Bronchial epithelial cell (primary cell): ENCODE results near the gene LRRFIP2. TPM values are rescaled to one million over a fixed set of nuclear protein-coding genes. Genes with fewer than 3 reads are reported as not detected.

ENCODE experiments used
- DNase-seq: peaks from one replicate; pipeline ENCODE4 v3.0.0-alpha.2; 2010; ENCODE audit warnings: low read depth
- FAIRE-seq: peaks from 2 replicates; lab custom pipeline; 2011; peaks lifted over from hg19 to GRCh38; lab: Jason Lieb, UNC
- H3K27me3 ChIP-seq: 2 replicates; pipeline ENCODE4 v1.5.1; 2011; ENCODE audit warnings: low read length; ENCODE audit not compliant: control insufficient read depth, insufficient read depth
- H3K36me3 ChIP-seq: 2 replicates; pipeline ENCODE4 v1.5.1; 2011; ENCODE audit warnings: low read length; ENCODE audit not compliant: control insufficient read depth, insufficient read depth
- H3K4me3 ChIP-seq: 2 replicates; pipeline ENCODE4 v1.5.1; 2011; ENCODE audit warnings: mild to moderate bottlenecking, low read depth, low read length, control low read depth
- total RNA-seq: library from RNA; depleted of rRNA; stranded (reverse); fragments of >200 nt; gene quantifications from 2 replicates; pipeline ENCODE4 v1.2.1, GENCODE V29; 2014
- TF ChIP-seq, protein P1 (sequence below): IDR thresholded peaks from 2 replicates; pipeline ENCODE4 v1.5.1; 2011; ENCODE audit warnings: mild to moderate bottlenecking, moderate library complexity, low read length, control low read depth, inconsistent platforms; ENCODE audit not compliant: insufficient read depth, severe bottlenecking

Gene LRRFIP2
- total RNA-seq, 1 donor from 2014 or later: 67.7 TPM

DNA sequence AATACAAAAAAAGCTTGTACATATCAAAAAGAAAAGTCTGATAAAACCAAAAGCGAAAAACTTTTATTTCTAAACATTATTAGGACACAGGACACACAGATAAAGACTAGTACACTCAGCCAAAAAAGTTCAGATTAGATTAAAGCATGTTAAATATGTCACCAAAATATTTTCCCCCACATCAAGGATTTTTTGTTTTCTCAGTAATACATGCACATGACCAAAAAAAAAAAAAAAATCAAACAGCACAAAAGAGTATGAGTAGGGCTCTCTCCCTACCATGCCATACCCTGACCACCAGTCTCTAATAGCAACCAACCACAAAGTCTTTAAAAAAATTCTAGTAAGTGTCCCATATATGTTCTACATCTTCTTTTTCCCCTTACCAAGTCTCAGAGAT lies 77.4 kb downstream of the LRRFIP2 start:
- no peak overlapping the region for H3K4me3 ChIP-seq
- TF ChIP-seq, protein P1, sequence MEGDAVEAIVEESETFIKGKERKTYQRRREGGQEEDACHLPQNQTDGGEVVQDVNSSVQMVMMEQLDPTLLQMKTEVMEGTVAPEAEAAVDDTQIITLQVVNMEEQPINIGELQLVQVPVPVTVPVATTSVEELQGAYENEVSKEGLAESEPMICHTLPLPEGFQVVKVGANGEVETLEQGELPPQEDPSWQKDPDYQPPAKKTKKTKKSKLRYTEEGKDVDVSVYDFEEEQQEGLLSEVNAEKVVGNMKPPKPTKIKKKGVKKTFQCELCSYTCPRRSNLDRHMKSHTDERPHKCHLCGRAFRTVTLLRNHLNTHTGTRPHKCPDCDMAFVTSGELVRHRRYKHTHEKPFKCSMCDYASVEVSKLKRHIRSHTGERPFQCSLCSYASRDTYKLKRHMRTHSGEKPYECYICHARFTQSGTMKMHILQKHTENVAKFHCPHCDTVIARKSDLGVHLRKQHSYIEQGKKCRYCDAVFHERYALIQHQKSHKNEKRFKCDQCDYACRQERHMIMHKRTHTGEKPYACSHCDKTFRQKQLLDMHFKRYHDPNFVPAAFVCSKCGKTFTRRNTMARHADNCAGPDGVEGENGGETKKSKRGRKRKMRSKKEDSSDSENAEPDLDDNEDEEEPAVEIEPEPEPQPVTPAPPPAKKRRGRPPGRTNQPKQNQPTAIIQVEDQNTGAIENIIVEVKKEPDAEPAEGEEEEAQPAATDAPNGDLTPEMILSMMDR: no peak
- peaks cover 3% of the 10 kb centered on the region for H3K36me3 ChIP-seq
- FAIRE-seq (no peak), DNase-seq (no peak)
- no peaks in the 10 kb centered on the region for H3K27me3 ChIP-seq

- Histone ChIP-seq H3K27me3 (no peaks in the 10 kb centered on the region), H3K36me3 (peaks cover 4% of the 10 kb centered on the region), H3K4me3 (no peak overlapping the region)
- DNase-seq (peak; percentile 12), FAIRE-seq (no peak)
- TF ChIP-seq, protein P1: no peak
These were observed 78.1 kb downstream of the LRRFIP2 start for GRCh38 chr3:37096288-37096687.

DNA sequence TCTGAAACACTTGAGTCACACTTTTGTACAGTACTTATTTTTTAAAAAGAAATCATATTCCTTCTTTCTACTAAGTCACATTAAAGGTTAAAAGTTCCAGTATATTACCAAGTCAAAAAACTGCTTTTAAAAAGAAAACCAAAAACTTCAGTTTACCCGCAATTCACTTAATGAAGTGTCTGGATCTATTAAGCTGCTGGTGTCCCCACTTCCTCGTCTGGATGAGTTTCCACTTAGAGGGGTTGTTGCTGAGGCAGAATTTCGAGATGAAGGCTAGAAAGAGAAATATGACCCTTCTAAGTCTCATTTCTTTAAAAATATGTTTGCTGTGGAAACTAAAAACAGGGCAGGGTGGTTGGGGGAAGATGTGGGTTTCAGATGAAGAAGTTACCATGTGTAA lies 79.7 kb downstream of the LRRFIP2 start:
- peaks cover 5% of the 10 kb centered on the region for H3K36me3 ChIP-seq
- H3K4me3 ChIP-seq: no peak overlapping the region
- FAIRE-seq: no peak

GRCh38 chr3:37093481-37093880 lies 80.9 kb downstream of the LRRFIP2 start:
- DNase-seq: no peak

More for the DNA sequence above, 79.7 kb downstream of the LRRFIP2 start:
- no peaks in the 10 kb centered on the region for H3K27me3 ChIP-seq
- TF ChIP-seq, protein P1: no peak
- no peak for DNase-seq

DNA sequence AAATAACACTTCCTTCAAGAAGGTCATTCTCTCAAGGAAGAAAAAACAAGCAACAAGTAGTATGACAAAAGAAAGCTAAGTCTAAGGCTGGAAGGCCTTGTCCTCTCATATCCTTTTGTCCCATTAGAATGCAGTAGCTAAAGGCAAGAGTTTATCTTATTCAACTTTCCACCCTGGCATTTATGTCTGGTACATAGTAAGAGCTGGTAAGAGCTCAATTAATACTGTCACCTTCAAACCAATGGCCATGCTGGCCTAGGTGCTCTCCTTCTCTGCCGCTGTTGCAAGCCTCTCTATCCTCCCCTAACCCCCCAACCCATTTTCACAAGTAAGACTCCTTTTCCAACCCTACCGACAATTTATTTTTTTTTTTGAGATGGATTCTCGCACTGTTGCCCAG lies 81.9 kb downstream of the LRRFIP2 start:
- FAIRE-seq (no peak), DNase-seq (no peak)
- TF ChIP-seq, protein P1: no peak
- no peak overlapping the region for H3K4me3 ChIP-seq
- no peaks in the 10 kb centered on the region for H3K27me3 ChIP-seq
- H3K36me3 ChIP-seq: peaks cover 8% of the 10 kb centered on the region

More at GRCh38 chr3:37093481-37093880, 80.9 kb downstream of the LRRFIP2 start:
- Histone ChIP-seq H3K27me3 (no peaks in the 10 kb centered on the region), H3K4me3 (no peak overlapping the region), H3K36me3 (peaks cover 6% of the 10 kb centered on the region)
- TF ChIP-seq, protein P1: no peak
- FAIRE-seq: no peak

GRCh38 chr3:37087870-37088269 lies 86.5 kb downstream of the LRRFIP2 start:
- Histone ChIP-seq H3K36me3 (peaks cover 7% of the 10 kb centered on the region), H3K27me3 (no peaks in the 10 kb centered on the region), H3K4me3 (no peak overlapping the region)
- FAIRE-seq (no peak), DNase-seq (no peak)
- TF ChIP-seq, protein P1: no peak
